ENCODE data around the gene FBXO24. TPM values are rescaled to one million over a fixed set of nuclear protein-coding genes. Genes with fewer than 3 reads are reported as not detected.

FBXO24 gene
- total and polyA plus RNA-seq, 9 of the 15 experiments (the other 6 are each of a cell fraction or from before 2014, with no cell fraction given): 0.17 to 0.95 (median 0.50) TPM

DNA sequence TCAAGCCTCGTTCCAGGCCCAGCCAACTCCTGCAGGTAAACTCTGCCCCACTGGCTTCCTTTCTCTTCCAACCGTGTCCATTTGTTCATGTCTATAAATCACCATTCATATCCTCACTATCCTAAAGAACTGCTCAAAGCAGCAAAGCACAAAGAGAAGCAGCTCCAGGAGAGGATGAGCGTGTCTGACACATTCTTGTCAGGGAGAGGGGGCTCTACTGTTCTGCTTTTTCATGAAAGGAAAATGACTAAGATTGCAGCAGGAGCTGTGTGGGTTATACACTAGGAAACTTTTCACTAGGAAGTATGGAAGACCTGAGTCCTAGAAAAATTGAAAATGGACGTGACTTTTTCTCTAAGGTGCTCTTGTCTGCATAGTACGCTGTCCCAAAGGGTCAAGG is 30.4 kb upstream of the FBXO24 start:
- Histone ChIP-seq H3K79me2 (ENCODE audit: control insufficient read depth, insufficient read depth, low read length) (no peaks in the 10 kb centered on the region), H3K36me3 (ENCODE audit: control insufficient read depth, insufficient read depth, low read length) (peaks cover 62% of the 10 kb centered on the region; the same call in 2 of the 3 replicates), H3K27me3 (ENCODE audit: control insufficient read depth in 2 of 2, insufficient read depth in 2 of 2, low read length in 2 of 2) (no peaks in the 10 kb centered on the region), H3K9me1 (ENCODE audit: control insufficient read depth, insufficient read depth, low read length) (no peaks in the 10 kb centered on the region), H3K4me2 (ENCODE audit: insufficient read depth, low read length) (no peak overlapping the region), H3K4me1 (replicated peaks in 1 of 2; ENCODE audit: control insufficient read depth in 2 of 2, insufficient read depth in 2 of 2, low read length in 2 of 2) (peaks cover 7 to 9% of the 10 kb centered on the region in 2 experiments; a peak in 3 of 5 replicates), H4K20me1 (replicated peaks; ENCODE audit: control insufficient read depth, insufficient read depth, low read length) (no peaks in the 10 kb centered on the region), H2AFZ (ENCODE audit: low read depth, low read length) (no peak overlapping the region), H3K4me3 (no peak overlapping the region), H3K27ac (ENCODE audit: extremely low read depth, low read depth, low read length) (peak overlapping the region; percentile 15; the same call in 1 of the 3 replicates), H3K9me3 (replicated peaks; ENCODE audit: control insufficient read depth, insufficient read depth, low read depth, low read length) (no peaks in the 10 kb centered on the region), H3K9ac (ENCODE audit: insufficient read depth in 1 of 2, low read depth in 2 of 2, low read length in 2 of 2) (no peak overlapping the region)
- FAIRE-seq (no peak), ATAC-seq (no peak), DNase-seq (ENCODE audit: extremely low read depth in 1 of 4, low spot score in 3 of 4) (no peak)
- intact Hi-C loops (cut with micrococcal nuclease): no loop called here
- 0 out of 2 replicates have a peak, but pooled peaks have one; percentile 10 for TF ChIP-seq NR2C1 (IDR thresholded peaks at IDR 0.05)
- TF ChIP-seq NR2C1 (tag; IDR thresholded peaks at IDR 0.05): 0 out of 2 replicates have a peak, but pooled peaks have one; percentile 27
- no peak for TF ChIP-seq ILK (tag; IDR thresholded peaks at IDR 0.05; ENCODE audit: borderline replicate concordance, low read depth)
- CTCF ChIA-PET (ENCODE audit: low intra/inter-chr PET ratio): no interaction called here
- POLR2A ChIA-PET: interaction anchor here (0.9 kb wide), 2 partner anchors 11 to 30 kb away, joined by 3 to 4 read pairs; partner anchors contain the start of genes FBXO24 and LRCH4
- 78% methylated on average over 5 of the region's 5 CpGs for WGBS (ENCODE audit: insufficient coverage, low coverage, missing lambda C conversion rate)
- BruUV-seq (replicated peaks): TSS peak; percentile 13
- in situ Hi-C loops (cut with MboI): loop anchor here (25.0 kb wide), 1 partner anchor 93 kb away; the partner anchor contains the start of gene SPACDR

DNA sequence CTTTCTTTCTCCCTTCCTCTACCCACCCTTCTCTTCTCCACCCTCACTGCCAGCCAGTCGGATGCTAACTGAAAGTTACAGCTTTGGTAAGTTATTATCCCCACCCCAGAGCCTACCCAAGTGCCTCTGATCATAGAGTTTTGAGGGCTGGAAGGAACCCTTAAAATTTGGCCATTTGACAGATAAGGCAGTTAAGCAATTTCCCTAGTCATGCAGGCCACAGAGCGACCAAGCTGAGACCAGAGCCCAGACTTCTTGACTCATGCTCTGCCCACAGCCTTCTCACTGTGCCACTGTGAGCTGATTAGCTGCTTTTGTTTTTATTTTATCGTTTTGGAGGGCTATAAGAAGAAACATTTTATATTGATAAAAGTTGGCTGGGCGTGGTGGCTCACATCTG is 29.6 kb upstream of the FBXO24 start:
- WGBS (ENCODE audit: insufficient coverage, low coverage, missing lambda C conversion rate): 36% methylated on average over 4 of the region's 4 CpGs
- FAIRE-seq (no peak), ATAC-seq (peak; percentile 21; the same call in 1 of the 3 replicates), DNase-seq (ENCODE audit: extremely low read depth in 1 of 4, low spot score in 3 of 4) (peak in 1 of 4 experiments; percentile 45)
- Histone ChIP-seq H2AFZ (ENCODE audit: low read depth, low read length) (no peak overlapping the region), H3K79me2 (ENCODE audit: control insufficient read depth, insufficient read depth, low read length) (no peaks in the 10 kb centered on the region), H3K9ac (ENCODE audit: insufficient read depth in 1 of 2, low read depth in 2 of 2, low read length in 2 of 2) (peak overlapping the region in 1 of 2 experiments; percentile 31; a peak in 1 of 4 replicates), H3K27me3 (ENCODE audit: control insufficient read depth in 2 of 2, insufficient read depth in 2 of 2, low read length in 2 of 2) (no peaks in the 10 kb centered on the region), H3K4me3 (no peak overlapping the region), H3K9me3 (replicated peaks; ENCODE audit: control insufficient read depth, insufficient read depth, low read depth, low read length) (no peaks in the 10 kb centered on the region), H3K27ac (ENCODE audit: extremely low read depth, low read depth, low read length) (0 out of 3 replicates have a peak overlapping the region, but pooled peaks have one; percentile 21), H3K36me3 (ENCODE audit: control insufficient read depth, insufficient read depth, low read length) (peaks cover 58% of the 10 kb centered on the region; the same call in 2 of the 3 replicates), H4K20me1 (replicated peaks; ENCODE audit: control insufficient read depth, insufficient read depth, low read length) (no peaks in the 10 kb centered on the region), H3K4me2 (ENCODE audit: insufficient read depth, low read length) (no peak overlapping the region), H3K9me1 (ENCODE audit: control insufficient read depth, insufficient read depth, low read length) (no peaks in the 10 kb centered on the region), H3K4me1 (replicated peaks in 1 of 2; ENCODE audit: control insufficient read depth in 2 of 2, insufficient read depth in 2 of 2, low read length in 2 of 2) (peaks cover 7 to 9% of the 10 kb centered on the region in 2 experiments; a peak in 3 of 5 replicates)
- CTCF ChIA-PET (ENCODE audit: low intra/inter-chr PET ratio): no interaction called here
- in situ Hi-C loops (cut with MboI): loop anchor here (25.0 kb wide), 1 partner anchor 94 kb away; the partner anchor contains the start of gene SPACDR
- intact Hi-C loops (cut with micrococcal nuclease): no loop called here
- BruUV-seq (replicated peaks): no TSS peak
- POLR2A ChIA-PET: interaction anchor here (0.9 kb wide), 2 partner anchors 13 to 29 kb away, joined by 3 read pairs; partner anchors contain the start of genes FBXO24 and LRCH4
- no peak for TF ChIP-seq NCOA4 (IDR thresholded peaks at IDR 0.05; ENCODE audit: partially characterized antibody)
- TF ChIP-seq SMARCA4 (IDR thresholded peaks at IDR 0.05): no peak
- TF ChIP-seq, protein P1, sequence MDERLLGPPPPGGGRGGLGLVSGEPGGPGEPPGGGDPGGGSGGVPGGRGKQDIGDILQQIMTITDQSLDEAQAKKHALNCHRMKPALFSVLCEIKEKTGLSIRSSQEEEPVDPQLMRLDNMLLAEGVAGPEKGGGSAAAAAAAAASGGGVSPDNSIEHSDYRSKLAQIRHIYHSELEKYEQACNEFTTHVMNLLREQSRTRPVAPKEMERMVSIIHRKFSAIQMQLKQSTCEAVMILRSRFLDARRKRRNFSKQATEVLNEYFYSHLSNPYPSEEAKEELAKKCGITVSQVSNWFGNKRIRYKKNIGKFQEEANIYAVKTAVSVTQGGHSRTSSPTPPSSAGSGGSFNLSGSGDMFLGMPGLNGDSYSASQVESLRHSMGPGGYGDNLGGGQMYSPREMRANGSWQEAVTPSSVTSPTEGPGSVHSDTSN (CRISPR knock-in tag; IDR thresholded peaks at IDR 0.05; ENCODE audit: low read depth): no peak
- TF ChIP-seq, protein P1 (tag; conservative IDR thresholded peaks at IDR 0.05; ENCODE audit: low read depth): no peak
- TF ChIP-seq DACH1 (IDR thresholded peaks at IDR 0.05; ENCODE audit: partially characterized antibody): no peak
- TF ChIP-seq SMAD1 (IDR thresholded peaks at IDR 0.05; ENCODE audit: low read depth, low read length, partially characterized antibody): no peak
- TF ChIP-seq SRSF3 (IDR thresholded peaks at IDR 0.05; ENCODE audit: insufficient read depth, low read length): no peak
- peak; percentile 73 for TF ChIP-seq NFE2 (IDR thresholded peaks at IDR 0.05; ENCODE audit: low read depth)
- TF ChIP-seq, protein P2, sequence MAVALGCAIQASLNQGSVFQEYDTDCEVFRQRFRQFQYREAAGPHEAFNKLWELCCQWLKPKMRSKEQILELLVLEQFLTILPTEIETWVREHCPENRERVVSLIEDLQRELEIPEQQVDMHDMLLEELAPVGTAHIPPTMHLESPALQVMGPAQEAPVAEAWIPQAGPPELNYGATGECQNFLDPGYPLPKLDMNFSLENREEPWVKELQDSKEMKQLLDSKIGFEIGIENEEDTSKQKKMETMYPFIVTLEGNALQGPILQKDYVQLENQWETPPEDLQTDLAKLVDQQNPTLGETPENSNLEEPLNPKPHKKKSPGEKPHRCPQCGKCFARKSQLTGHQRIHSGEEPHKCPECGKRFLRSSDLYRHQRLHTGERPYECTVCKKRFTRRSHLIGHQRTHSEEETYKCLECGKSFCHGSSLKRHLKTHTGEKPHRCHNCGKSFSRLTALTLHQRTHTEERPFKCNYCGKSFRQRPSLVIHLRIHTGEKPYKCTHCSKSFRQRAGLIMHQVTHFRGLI (CRISPR knock-in tag; IDR thresholded peaks at IDR 0.05): no peak
